GM12891 (cell line): Measurements from ENCODE around the gene OR1M1.

ENCODE experiments used
- POLR2A ChIP-seq: IDR thresholded peaks from 2 replicates; pipeline ENCODE4 v1.6.1; 2011; ENCODE audit warnings: low read depth, low read length, control low read depth
- POLR2AphosphoS5 ChIP-seq: IDR thresholded peaks from 2 replicates; pipeline ENCODE4 v1.6.1; 2011; ENCODE audit warnings: low read depth, low read length, control low read depth
- TAF1 ChIP-seq: IDR thresholded peaks from 2 replicates; pipeline ENCODE4 v1.6.1; 2011; ENCODE audit warnings: low read depth, low read length, control low read depth

- TF ChIP-seq POLR2AphosphoS5, result no peak
- no peak for TF ChIP-seq TAF1
- no peak for TF ChIP-seq POLR2A
These were observed 20.5 kb downstream of the OR1M1 start, which contains the start of gene OR7G2 for GRCh38 chr19:9107375-9107774.
